GM03348 (cell line): ENCODE data around the gene MIS12.
A peak's percentile ranks its signal among the peaks of the same experiment; 100 is the strongest.

Source experiments
- DNase-seq: peaks from one replicate; pipeline ENCODE4 v3.0.0; 2012; ENCODE audit warnings: low spot score

Gene MIS12

GRCh38 chr17:5500247-5500588 is 13.9 kb downstream of the MIS12 start:
- DNase-seq: no peak

GRCh38 chr17:5500589-5501391 is 14.4 kb downstream of the MIS12 start:
- DNase-seq: peak; percentile 91

- no peak for DNase-seq
Observed at GRCh38 chr17:5501685-5502084, 15.3 kb downstream of the MIS12 start.

GRCh38 chr17:5502552-5502951 is 16.2 kb downstream of the MIS12 start:
- no peak for DNase-seq

- DNase-seq: no peak
Observed at GRCh38 chr17:5506307-5506706, 19.9 kb downstream of the MIS12 start.

- DNase-seq: no peak
Observed at GRCh38 chr17:5508810-5509209, 22.4 kb downstream of the MIS12 start.

- DNase-seq: no peak
Observed at GRCh38 chr17:5509482-5509881, 23.1 kb downstream of the MIS12 start.

- no peak for DNase-seq
Observed at GRCh38 chr17:5510771-5511170, 24.4 kb downstream of the MIS12 start.

- no peak for DNase-seq
Observed at GRCh38 chr17:5511401-5512225, 25.2 kb downstream of the MIS12 start.

- no peak for DNase-seq
Observed at GRCh38 chr17:5513628-5514027, 27.3 kb downstream of the MIS12 start.

- no peak for DNase-seq
Observed at GRCh38 chr17:5514976-5515375, 28.6 kb downstream of the MIS12 start.

GRCh38 chr17:5516060-5516792 is 29.9 kb downstream of the MIS12 start:
- DNase-seq: peak; percentile 92

GRCh38 chr17:5522476-5522875 is 36.1 kb downstream of the MIS12 start:
- no peak for DNase-seq

GRCh38 chr17:5523249-5523648 is 36.9 kb downstream of the MIS12 start:
- DNase-seq: no peak

- peak; percentile 95 for DNase-seq
Observed at GRCh38 chr17:5526821-5527598, 40.6 kb downstream of the MIS12 start.

- no peak for DNase-seq
Observed at GRCh38 chr17:5527601-5528250, 41.4 kb downstream of the MIS12 start.

- DNase-seq: no peak
Observed at GRCh38 chr17:5530265-5531084, 44.1 kb downstream of the MIS12 start.

GRCh38 chr17:5531085-5531418 is 44.7 kb downstream of the MIS12 start:
- no peak for DNase-seq

- no peak for DNase-seq
Observed at GRCh38 chr17:5532581-5532980, 46.2 kb downstream of the MIS12 start.

GRCh38 chr17:5533486-5534315 is 47.3 kb downstream of the MIS12 start:
- no peak for DNase-seq
